HG03342 (cell line): ENCODE data around the gene GBGT1.

Experiments used
- ATAC-seq: cut with Tn5 transposase; IDR thresholded peaks from one replicate; pipeline ENCODE4 v1.9.1; 2021; ENCODE audit warnings: mild to moderate bottlenecking, moderate library complexity; ENCODE audit not compliant: unreplicated experiment

Gene GBGT1

GRCh38 chr9:133166392-133166791, 2.7 kb upstream of the GBGT1 start:
- no peak for ATAC-seq

DNA sequence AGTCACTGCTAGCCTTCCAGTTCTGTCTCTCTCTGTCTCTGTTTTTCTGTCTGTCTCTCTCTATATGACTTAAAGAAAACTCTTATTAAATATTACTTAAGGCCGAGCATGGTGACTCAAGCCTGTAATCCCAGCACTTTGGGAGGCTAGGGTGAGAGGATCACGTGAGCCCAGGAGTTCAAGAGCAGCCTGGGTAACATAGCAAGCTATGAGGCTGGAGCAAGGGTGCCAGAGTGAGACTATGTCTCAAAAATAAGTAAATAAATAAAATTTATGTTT, 1.7 kb upstream of the GBGT1 start:
- ATAC-seq = no peak

GRCh38 chr9:133164191-133164590, 477 bp upstream of the GBGT1 start:
- ATAC-seq = no peak

- ATAC-seq = no peak
These were observed 732 bp downstream of the GBGT1 start for GRCh38 chr9:133162861-133163503.

DNA sequence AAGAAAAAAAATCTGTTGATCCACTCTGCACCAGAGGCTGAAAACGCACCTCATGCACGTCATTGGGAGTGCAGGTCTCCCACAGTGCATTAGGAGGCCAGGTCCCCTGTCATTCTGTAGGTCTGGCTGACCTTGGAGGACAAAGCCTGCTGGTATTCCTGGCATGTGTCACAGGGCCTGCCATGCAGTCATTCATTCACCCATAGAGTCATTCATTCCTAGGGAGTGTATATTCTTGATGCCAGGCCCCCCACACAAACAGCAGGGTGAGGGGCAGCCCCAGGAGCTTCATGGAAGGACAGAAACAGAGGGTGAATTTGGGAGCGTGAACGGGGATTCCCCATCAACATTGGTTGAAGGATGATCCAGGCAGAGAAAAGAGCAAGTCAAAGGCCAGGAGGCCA, 2.2 kb downstream of the GBGT1 start:
- no peak for ATAC-seq

GRCh38 chr9:133160742-133161546, 2.8 kb downstream of the GBGT1 start:
- peak; percentile 49 for ATAC-seq

DNA sequence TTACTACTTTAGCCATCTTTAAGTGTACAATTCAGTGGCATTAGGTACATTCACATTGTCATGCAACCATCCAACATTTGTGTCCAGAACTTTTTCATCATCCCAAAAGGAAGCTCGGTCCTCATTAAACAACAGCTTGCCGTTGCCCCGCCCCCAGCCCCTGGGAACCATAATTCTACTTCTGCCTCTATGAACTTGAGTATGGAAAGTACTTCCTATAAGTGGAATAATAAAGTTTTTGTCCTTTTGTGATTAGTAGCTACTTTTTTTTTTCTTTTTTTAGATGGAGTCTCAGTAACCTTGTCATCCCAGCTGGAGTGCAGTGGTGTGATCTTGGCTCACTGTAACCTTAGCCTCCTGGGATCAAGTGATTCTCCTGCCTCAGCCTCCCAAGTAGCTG, 5.0 kb downstream of the GBGT1 start:
- no peak for ATAC-seq

- ATAC-seq = no peak
These were observed 8.6 kb downstream of the GBGT1 start for GRCh38 chr9:133155156-133155555.

DNA sequence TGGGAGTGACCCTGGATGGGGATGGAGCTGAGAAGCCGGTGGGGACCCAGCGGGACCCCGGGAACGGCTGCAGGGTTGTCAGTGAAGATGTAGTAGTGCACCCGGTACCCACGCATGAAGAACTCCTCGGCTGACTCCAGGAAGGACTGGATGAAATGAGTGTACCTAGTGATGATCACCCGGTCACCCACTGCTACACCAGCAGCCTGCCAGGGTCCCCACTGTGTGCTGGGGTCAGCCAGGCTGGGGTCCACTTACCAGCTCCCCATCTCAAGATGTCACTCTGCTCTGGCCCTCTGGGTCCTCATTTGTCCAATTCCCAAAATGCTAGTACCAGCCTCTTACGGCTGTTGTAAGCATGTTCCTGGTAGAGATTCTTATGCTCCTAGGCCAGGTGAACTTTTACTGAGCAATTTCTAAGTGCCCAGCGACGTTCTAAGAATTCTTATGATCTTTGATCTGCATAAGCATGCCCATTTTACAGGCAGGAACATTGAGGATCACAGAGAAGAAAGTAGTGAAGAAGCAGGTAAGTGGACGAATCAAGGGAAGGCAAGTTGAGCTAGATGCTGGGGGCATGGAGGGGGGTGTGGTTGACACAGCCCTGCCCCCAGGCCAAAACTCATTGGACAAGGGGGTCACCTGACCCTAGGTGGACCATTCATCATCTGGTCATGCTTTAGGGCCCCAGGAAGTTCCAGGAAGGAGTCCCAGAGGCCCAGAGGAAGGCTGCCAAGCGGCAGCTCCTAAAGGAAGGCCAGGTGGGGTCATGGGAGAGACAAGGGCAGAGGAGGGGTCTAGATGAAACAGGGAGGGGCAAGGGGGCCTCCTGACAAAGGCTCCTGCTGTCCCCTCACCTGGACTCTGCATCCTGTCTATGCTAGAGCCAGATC, 9.4 kb downstream of the GBGT1 start:
- no peak for ATAC-seq

- ATAC-seq = no peak
These were observed 10.3 kb downstream of the GBGT1 start for GRCh38 chr9:133153227-133154096.

DNA sequence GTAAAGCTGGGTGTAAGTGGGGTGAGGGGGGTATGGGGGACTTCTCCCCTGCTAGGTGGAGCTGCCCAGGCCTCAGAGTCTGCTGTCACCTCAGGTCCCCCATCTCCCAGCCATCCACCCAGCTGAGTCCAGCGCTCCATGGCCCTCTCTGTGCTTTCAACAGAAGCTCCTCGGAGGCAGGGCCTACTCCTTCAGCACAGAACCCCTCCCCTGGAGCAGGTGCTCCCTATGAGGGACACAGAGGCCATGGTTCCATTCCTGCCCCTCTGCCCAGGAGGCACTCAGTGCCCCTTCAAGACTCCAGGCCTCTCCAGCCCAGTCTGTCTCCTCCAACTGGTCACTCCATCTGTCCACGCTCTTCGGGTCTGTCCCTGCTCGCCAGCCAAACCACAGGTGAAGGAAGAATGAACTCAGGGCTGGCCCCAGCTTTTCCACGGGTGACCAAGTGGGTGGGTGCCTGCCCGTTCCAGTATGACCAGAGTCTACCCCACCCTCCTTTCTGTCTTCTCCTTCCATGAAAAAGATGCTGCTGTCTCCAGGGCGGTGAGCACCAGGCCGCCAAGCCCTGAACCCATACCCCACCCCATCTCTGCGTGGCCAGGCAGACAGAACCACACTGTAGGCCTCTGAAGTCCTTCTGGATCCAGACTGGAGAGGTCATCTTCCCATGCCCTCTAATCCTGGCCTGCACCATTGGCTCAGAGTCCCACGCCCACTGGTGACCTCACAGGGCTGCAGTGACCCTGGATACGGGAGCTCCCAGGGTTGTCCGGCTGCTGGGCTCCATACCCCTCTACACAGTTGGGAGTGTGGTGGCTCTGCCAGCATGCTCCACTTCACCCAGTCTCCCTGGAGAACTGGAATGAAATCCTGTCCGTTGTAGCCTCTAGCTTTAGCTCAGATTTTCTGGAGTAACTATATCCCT, 11.9 kb downstream of the GBGT1 start:
- ATAC-seq = no peak

DNA sequence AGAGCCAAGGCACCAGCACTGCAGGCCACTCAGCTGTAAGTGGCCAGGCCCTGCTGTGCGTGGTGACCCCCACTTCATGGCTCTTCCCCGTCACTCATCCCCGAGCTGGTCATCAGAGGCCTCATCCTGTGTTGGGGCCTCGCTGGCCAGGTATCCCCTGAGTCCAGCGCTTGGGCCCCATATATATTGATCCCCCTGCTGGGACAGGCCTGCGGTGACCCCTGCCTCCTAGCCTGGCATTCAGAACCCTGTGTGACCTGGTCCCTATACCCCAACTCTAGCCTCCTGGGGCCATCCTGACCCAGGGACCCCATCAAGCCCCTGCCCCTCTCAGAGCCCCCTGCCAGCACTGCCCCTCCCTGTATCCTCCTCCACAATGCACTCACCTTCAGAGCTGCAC, 12.7 kb downstream of the GBGT1 start:
- ATAC-seq = no peak

GRCh38 chr9:133149130-133150015, 14.3 kb downstream of the GBGT1 start:
- ATAC-seq = peak; percentile 56

DNA sequence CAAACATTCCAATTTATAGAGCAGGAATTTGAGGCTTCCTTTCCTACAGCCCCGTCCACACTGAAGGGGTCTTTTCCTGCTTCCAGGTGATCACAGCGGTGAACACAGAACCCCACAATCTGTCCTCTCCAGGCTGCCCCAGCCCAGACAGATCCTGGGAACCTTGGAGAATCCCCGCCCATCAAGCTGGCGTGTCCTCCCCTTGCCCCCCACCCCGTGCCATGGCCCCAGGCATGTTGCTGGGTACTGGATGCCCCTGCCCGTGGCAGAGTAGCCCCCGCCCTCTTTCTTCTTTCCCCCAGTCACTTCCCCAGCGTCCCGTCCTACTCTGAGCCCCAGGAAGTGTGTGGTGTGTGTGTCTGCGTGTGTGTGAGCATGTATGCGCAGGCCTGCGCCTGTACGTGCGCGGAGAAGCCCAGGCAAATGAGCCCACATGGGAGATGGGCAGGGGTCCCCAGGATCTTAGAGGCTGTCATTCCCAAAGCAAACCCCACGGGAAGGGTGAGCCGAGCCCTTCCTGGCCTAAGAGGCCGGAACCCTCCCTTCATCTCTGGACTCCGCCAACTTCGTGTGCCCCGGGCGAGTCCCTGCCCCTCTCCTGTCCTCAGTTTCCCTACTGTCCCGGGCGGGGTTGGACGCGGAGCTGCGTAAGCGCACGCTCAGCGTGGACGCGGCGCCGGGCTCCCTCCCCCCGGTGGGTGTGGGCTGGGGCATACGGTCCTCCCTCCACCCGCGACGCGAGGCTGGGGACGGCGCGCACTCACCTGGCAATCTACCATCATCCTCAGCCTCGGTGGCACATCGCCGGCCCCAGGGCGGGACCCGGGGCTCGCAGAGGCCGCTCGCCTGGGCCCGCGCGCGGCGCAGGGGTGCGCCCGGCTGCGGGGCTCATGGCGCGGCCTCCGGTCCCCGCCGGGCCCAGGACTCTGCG, 15.2 kb downstream of the GBGT1 start:
- peak; percentile 6 for ATAC-seq

DNA sequence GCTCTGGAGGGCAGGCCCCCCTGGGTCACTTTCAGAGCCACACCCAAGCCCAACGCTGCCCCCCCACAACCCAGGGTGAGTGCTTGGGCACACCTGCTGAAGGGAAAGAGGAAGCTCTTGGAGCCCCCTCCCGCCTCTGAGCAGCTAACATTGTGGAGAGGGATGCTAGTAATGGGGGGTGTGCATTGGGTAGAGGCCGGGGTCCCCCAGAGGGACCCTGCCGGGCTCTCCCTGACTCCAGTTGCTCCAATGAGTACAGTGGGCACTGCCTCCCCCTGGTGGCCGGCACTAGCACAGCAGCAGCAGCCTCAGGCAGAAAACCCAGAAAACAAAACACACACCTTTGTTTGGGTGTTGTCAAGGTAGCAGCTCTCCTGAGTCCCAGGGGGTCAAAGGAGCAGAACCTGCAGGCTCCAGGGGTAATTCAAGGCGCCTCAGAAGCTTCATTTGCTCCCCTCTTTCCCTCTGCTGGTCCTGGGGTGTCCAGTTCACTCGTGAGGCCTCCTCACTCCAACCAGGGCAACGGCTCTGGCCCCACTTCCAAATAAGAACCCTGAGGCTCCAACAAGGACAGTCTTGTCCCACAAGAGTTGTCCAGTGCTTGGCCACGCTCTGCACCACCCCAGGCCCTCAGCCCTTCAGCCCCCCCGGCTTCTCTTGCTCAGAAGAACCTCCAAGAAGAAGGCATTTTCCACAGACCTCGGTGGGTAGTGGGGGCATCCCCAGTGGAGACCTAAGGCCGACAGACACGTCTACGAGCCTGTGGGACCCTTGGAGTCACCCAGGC, 16.1 kb downstream of the GBGT1 start:
- peak; percentile 30 for ATAC-seq

DNA sequence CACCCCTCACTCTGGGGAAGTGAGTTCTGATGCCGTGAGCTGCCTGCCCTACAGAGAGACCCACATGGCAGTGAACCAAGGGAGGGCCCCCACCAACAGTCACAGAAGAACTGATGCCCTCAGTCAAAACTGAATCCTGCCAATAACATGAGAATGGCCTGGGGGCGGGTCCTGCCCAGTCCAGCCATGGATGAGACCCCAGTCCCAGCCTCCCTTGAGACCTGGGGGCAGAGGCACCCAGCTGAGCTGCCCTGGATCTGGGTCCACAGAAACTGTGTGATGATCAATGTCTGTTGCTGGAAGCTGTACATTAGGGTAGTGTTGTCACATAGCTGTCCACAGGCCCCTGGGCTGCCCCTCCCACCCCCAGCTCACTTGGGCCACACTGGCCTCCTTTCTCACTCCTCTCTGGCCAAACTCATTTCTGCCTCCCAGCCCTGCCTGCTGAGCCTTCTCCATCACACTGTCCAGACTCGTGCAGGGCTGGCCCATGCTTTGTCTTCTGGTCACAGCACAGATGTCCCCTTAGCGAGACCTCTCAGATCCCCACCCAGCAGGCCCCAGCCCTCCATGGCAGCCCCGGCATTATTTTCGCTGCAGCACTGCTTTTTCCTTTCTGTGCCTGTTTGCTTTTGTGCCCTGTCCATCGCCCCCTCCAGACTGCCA, 16.8 kb downstream of the GBGT1 start:
- no peak for ATAC-seq
